Fibroblast of the conjunctiva (primary cell): Measurements from ENCODE around the gene NTMT2.

ENCODE experiments used
- DNase-seq: peaks from one replicate; pipeline ENCODE4 v3.0.0-alpha.2; 2010; ENCODE audit warnings: low read depth

The NTMT2 gene

GRCh38 chr1:170210142-170210541 is 64.4 kb downstream of the NTMT2 start:
- no peak for DNase-seq

GRCh38 chr1:170213596-170213995 is 67.8 kb downstream of the NTMT2 start:
- DNase-seq = no peak

- DNase-seq = no peak
Measured at GRCh38 chr1:170214117-170215032, 68.6 kb downstream of the NTMT2 start.

DNA sequence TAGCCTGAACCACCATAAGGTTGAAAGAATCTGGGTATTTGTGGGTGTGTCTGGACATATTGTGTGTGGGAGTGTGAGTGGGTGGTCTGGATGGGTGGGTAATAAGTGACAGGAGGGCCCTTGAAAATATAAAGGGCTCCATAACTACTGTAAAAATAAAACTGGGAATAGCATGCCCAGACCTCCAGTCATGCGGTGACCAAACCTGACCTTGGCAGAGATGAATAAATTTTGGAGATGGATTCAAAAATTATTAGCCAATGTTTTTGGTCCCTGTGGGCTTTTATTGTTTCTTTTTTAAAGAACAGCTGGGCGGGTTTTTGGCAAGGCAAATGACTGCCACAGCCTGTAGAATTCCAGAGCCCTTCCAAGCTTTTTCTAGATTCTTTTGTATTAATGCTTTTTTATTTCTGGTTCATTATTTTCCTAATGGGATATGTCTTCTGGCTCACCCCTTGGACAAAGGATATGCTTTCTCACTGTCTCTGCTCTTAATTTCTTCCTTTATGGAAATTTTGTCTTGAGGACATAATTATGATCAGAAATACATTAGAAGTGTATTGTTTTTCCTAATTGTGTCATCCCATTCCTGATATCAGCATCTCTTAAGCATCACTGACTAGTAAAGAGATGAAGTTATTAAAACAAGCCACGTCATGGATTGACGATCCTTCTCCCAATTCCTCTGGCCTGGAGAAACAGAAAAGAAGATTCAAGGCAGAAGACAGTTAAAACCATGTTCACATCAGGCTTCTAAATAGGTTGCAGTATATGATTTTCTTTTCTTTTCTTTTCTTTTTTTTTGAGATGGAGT is 69.5 kb downstream of the NTMT2 start:
- no peak for DNase-seq

- DNase-seq = no peak
Measured at GRCh38 chr1:170217517-170218256, 71.9 kb downstream of the NTMT2 start.

- no peak for DNase-seq
Measured at GRCh38 chr1:170218257-170218650, 72.5 kb downstream of the NTMT2 start.
